ENCODE data around the gene PAX6. TPM values are rescaled to one million over a fixed set of nuclear protein-coding genes. Genes with fewer than 3 reads are reported as not detected.

Gene PAX6
- not detected in 2 replicates for total RNA-seq

GRCh38 chr11:31810779-31811647 is at the start of gene PAX6:
TSS of gene PAX6 (minus strand) at chr11:31811322. CDS start at chr11:31806411, 4,911 bp downstream.
- H3K4me3 ChIP-seq (ENCODE audit: low read depth, low read length), result peak within 1 kb of the TSS; percentile 29
- TF ChIP-seq, protein P1, sequence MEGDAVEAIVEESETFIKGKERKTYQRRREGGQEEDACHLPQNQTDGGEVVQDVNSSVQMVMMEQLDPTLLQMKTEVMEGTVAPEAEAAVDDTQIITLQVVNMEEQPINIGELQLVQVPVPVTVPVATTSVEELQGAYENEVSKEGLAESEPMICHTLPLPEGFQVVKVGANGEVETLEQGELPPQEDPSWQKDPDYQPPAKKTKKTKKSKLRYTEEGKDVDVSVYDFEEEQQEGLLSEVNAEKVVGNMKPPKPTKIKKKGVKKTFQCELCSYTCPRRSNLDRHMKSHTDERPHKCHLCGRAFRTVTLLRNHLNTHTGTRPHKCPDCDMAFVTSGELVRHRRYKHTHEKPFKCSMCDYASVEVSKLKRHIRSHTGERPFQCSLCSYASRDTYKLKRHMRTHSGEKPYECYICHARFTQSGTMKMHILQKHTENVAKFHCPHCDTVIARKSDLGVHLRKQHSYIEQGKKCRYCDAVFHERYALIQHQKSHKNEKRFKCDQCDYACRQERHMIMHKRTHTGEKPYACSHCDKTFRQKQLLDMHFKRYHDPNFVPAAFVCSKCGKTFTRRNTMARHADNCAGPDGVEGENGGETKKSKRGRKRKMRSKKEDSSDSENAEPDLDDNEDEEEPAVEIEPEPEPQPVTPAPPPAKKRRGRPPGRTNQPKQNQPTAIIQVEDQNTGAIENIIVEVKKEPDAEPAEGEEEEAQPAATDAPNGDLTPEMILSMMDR (IDR thresholded peaks at IDR 0.05; ENCODE audit: insufficient read depth, low read depth, low read length), result no peak
- peak; percentile 14 for DNase-seq (ENCODE audit: low read depth)

DNA sequence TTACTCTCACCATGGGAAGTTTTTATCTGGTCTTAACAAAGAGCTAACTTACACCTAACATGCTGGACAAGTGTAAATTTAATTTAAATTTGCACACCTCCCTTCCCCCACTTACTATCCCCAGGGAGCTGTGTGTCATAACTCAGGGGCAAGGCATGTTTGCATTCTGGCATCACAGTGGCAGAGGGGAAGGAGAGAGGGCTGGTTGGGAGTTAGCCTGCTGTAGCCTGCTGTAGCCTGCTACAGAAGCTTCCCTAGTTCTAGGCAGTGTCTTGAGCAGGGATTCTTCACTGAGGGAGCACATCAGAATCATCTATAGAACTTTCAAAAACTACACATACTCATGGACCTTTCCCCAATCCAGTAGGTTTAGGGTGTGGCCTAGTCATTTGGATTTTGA is 49.3 kb upstream of the PAX6 start:
- TF ChIP-seq, protein P1 (IDR thresholded peaks at IDR 0.05; ENCODE audit: insufficient read depth, low read depth, low read length), result no peak
- no peak overlapping the region for H3K4me3 ChIP-seq (ENCODE audit: low read depth, low read length)
- no peak for DNase-seq (ENCODE audit: low read depth)

DNA sequence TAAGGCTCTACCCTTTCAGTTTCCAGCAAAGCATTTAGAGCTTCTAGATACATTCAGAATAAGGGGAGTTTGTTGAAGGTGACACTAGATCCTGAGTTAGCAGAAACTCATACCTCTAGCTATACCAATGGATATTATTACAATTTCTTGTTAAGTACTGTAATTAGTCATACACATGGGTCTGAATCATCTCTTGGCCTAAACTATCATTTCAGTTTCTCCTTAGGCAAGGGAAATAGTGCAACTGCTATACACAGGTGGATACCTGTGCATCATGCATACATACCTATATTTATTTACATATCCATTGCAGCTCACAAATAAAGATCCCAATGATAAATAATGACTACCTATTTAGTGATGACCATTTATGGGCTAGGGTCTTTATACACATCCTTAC is 45.1 kb upstream of the PAX6 start:
- TF ChIP-seq, protein P1 (IDR thresholded peaks at IDR 0.05; ENCODE audit: insufficient read depth, low read depth, low read length), result no peak
- H3K4me3 ChIP-seq (ENCODE audit: low read depth, low read length), result no peak overlapping the region
- DNase-seq (ENCODE audit: low read depth), result no peak

GRCh38 chr11:31855466-31855865 is 44.3 kb upstream of the PAX6 start:
- no peak for DNase-seq (ENCODE audit: low read depth)
- TF ChIP-seq, protein P1 (IDR thresholded peaks at IDR 0.05; ENCODE audit: insufficient read depth, low read depth, low read length), result no peak
- no peak overlapping the region for H3K4me3 ChIP-seq (ENCODE audit: low read depth, low read length)

GRCh38 chr11:31850365-31850764 is 39.2 kb upstream of the PAX6 start:
- no peak overlapping the region for H3K4me3 ChIP-seq (ENCODE audit: low read depth, low read length)
- no peak for DNase-seq (ENCODE audit: low read depth)
- TF ChIP-seq, protein P1 (IDR thresholded peaks at IDR 0.05; ENCODE audit: insufficient read depth, low read depth, low read length), result no peak

DNA sequence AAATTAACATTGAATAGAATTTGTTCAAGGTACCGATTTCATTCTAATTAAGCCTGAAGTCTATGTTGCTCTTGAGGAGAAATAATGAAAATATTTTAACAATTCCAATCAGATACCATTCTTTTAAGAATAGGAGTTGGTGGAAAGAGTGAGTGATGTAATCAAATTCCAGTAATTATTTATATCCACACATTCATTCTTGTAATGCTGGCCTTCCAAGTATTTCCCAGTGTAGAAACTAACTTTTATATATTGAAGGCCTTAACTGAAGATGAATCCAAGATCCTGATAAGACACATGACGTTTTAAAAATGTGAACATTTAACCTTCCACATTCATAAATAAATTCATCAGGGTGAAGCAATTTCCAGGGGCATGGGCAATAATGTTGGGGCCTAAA is 36.6 kb upstream of the PAX6 start:
- TF ChIP-seq, protein P1 (IDR thresholded peaks at IDR 0.05; ENCODE audit: insufficient read depth, low read depth, low read length), result no peak
- no peak overlapping the region for H3K4me3 ChIP-seq (ENCODE audit: low read depth, low read length)
- DNase-seq (ENCODE audit: low read depth), result no peak
